HEK293 (cell line): ENCODE data around the gene RAB7B.

Experiments
- CTCF ChIA-PET: fragments of 350-600 bp; formaldehyde crosslinking; extraction: SDS; loops from one replicate; lab custom pipeline; 2021; ENCODE audit warnings: antibody characterized with exemption; lab: Yijun Ruan, JAX
- POLR2A ChIA-PET: fragments of 300-600 bp; formaldehyde crosslinking; extraction: SDS; loops from one replicate; lab custom pipeline; 2020; ENCODE audit warnings: antibody characterized with exemption, inconsistent platforms; lab: Yijun Ruan, JAX
- H3K27ac ChIP-seq: fragments of 200-500 bp; sonication (Bioruptor generic); 2 replicates; pipeline ENCODE4 v1.5.1; 2014; ENCODE audit warnings: low read depth, low read length, control low read depth, inconsistent platforms; ENCODE audit errors: extremely low read depth
- H3K36me3 ChIP-seq, 2 experiments: fragments of 200-500 bp in 1 of 2; sonication (Bioruptor generic) in 1 of 2; 1 replicate in 1 of 2; 2 replicates in 1 of 2; pipeline ENCODE4 v1.5.1; 2014 to 2017; ENCODE audit warnings: inconsistent platforms in 2 of 2, low read length in 2 of 2; ENCODE audit not compliant: control insufficient read depth in 2 of 2, insufficient read depth in 1 of 2
- H3K4me1 ChIP-seq: fragments of 200-500 bp; sonication (Bioruptor generic); 2 replicates; pipeline ENCODE4 v1.5.1; 2014; ENCODE audit warnings: mild to moderate bottlenecking, low read length, inconsistent platforms; ENCODE audit not compliant: control insufficient read depth, insufficient read depth
- H3K4me3 ChIP-seq: 2 replicates; pipeline ENCODE4 v1.5.1; 2011; ENCODE audit warnings: low read depth, mild to moderate bottlenecking, control low read depth, low read length, moderate library complexity
- H3K9me3 ChIP-seq: fragments of 200-500 bp; sonication (Bioruptor generic); 2 replicates; pipeline ENCODE4 v1.5.1; 2014; ENCODE audit warnings: low read depth, low read length, inconsistent platforms; ENCODE audit not compliant: control insufficient read depth, insufficient read depth
- BCL11B ChIP-seq: fragments of 450-650 bp; formaldehyde crosslinking; IDR thresholded peaks from 2 replicates; pipeline ENCODE4 v1.5.1; 2016; ENCODE audit warnings: low read depth, missing biosample characterization, missing genetic modification characterization
- MYNN ChIP-seq: fragments of 450-650 bp; formaldehyde crosslinking; IDR thresholded peaks from 2 replicates; pipeline ENCODE4 v1.5.1; 2016; ENCODE audit warnings: missing biosample characterization, missing genetic modification characterization, borderline replicate concordance
- TSHZ1 ChIP-seq: fragments of 450-650 bp; formaldehyde crosslinking; IDR thresholded peaks from 2 replicates; pipeline ENCODE4 v1.5.1; 2016; ENCODE audit warnings: missing biosample characterization, missing genetic modification characterization, borderline replicate concordance
- ZBTB26 ChIP-seq: fragments of 450-650 bp; formaldehyde crosslinking; optimal IDR thresholded peaks from 2 replicates; pipeline ENCODE3; 2016; ENCODE audit warnings: missing biosample characterization, mild to moderate bottlenecking, missing genetic modification characterization
- ZBTB49 ChIP-seq: fragments of 450-650 bp; formaldehyde crosslinking; IDR thresholded peaks from 2 replicates; pipeline ENCODE4 v1.5.1; 2016; ENCODE audit warnings: missing biosample characterization, missing genetic modification characterization, low read depth
- ZNF341 ChIP-seq: fragments of 450-650 bp; formaldehyde crosslinking; IDR thresholded peaks from 2 replicates; pipeline ENCODE4; 2016; ENCODE audit warnings: low read depth, missing biosample characterization, missing genetic modification characterization
- ZNF488 ChIP-seq: fragments of 450-650 bp; formaldehyde crosslinking; IDR thresholded peaks from 2 replicates; pipeline ENCODE4 v1.5.1; 2016; ENCODE audit warnings: missing biosample characterization, missing genetic modification characterization
- ZNF560 ChIP-seq: fragments of 450-650 bp; formaldehyde crosslinking; IDR thresholded peaks from 2 replicates; pipeline ENCODE4 v1.5.1; 2017; ENCODE audit warnings: missing biosample characterization, missing genetic modification characterization, borderline replicate concordance
- ZNF600 ChIP-seq: fragments of 450-650 bp; formaldehyde crosslinking; IDR thresholded peaks from 2 replicates; pipeline ENCODE4 v1.5.1; 2016; ENCODE audit warnings: missing biosample characterization, missing genetic modification characterization
- ZNF664 ChIP-seq: fragments of 450-650 bp; formaldehyde crosslinking; IDR thresholded peaks from 2 replicates; pipeline ENCODE4 v1.5.1; 2016; ENCODE audit warnings: missing biosample characterization, missing genetic modification characterization
- ZNF785 ChIP-seq: fragments of 450-650 bp; formaldehyde crosslinking; IDR thresholded peaks from 2 replicates; pipeline ENCODE4 v1.5.1; 2016; ENCODE audit warnings: missing biosample characterization, missing genetic modification characterization
- ZNF791 ChIP-seq: fragments of 450-650 bp; formaldehyde crosslinking; IDR thresholded peaks from 2 replicates; pipeline ENCODE4 v1.5.1; 2016; ENCODE audit warnings: missing biosample characterization, missing genetic modification characterization
- TF ChIP-seq, protein P1 (sequence below): fragments of 450-650 bp; formaldehyde crosslinking; IDR thresholded peaks from 2 replicates; pipeline ENCODE4 v1.5.1; 2017; ENCODE audit warnings: missing biosample characterization, missing genetic modification characterization
- TF ChIP-seq, protein P2 (sequence below): fragments of 450-650 bp; formaldehyde crosslinking; IDR thresholded peaks from 2 replicates; pipeline ENCODE4 v1.5.1; 2016; ENCODE audit warnings: missing biosample characterization, missing genetic modification characterization
- TF ChIP-seq, protein P3 (sequence below): fragments of 450-650 bp; formaldehyde crosslinking; IDR thresholded peaks from 2 replicates; pipeline ENCODE4 v1.5.1; 2016; ENCODE audit warnings: missing biosample characterization, missing genetic modification characterization

Gene RAB7B

DNA sequence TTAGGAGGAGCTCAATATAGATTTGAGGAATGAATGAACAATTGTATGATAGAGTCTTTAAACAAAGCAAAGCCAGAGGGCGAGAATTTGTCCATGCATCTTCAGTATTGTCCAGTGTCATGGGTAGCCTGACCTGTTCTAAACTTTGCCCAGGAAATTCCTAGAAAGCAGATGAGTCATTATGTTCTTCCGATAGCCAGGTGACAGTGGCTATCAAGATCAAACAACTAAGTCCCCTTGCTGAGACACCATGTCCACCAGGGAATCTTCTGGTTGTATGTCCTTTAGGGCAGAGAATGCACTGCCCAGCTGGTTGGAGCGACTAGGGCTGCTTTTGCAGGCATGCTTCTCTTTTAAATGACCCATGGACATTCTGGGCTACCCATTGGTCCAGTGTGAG lies 58.1 kb downstream of the RAB7B start:
- TF ChIP-seq ZNF791 (tag by site-specific recombination) = no peak
- TF ChIP-seq, protein P1, sequence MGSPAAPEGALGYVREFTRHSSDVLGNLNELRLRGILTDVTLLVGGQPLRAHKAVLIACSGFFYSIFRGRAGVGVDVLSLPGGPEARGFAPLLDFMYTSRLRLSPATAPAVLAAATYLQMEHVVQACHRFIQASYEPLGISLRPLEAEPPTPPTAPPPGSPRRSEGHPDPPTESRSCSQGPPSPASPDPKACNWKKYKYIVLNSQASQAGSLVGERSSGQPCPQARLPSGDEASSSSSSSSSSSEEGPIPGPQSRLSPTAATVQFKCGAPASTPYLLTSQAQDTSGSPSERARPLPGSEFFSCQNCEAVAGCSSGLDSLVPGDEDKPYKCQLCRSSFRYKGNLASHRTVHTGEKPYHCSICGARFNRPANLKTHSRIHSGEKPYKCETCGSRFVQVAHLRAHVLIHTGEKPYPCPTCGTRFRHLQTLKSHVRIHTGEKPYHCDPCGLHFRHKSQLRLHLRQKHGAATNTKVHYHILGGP = peak; percentile 55
- TF ChIP-seq ZBTB26 (tag by site-specific recombination) = no peak
- no peak for TF ChIP-seq ZNF560 (tag by site-specific recombination)
- TF ChIP-seq ZNF488 (tag by site-specific recombination) = no peak
- TF ChIP-seq ZBTB49 (tag by site-specific recombination) = no peak
- CTCF ChIA-PET = interaction anchor here (0.7 to 4.6 kb wide), 2 partner anchors 22 to 32 kb away, joined by 3 to 17 read pairs; no protein-coding TSS in a partner anchor
- POLR2A ChIA-PET = no interaction called here
- Histone ChIP-seq H3K36me3 (no peaks in the 10 kb centered on the region), H3K9me3 (no peaks in the 10 kb centered on the region), H3K4me3 (no peak overlapping the region), H3K27ac (no peak overlapping the region), H3K4me1 (peaks cover 1% of the 10 kb centered on the region)

DNA sequence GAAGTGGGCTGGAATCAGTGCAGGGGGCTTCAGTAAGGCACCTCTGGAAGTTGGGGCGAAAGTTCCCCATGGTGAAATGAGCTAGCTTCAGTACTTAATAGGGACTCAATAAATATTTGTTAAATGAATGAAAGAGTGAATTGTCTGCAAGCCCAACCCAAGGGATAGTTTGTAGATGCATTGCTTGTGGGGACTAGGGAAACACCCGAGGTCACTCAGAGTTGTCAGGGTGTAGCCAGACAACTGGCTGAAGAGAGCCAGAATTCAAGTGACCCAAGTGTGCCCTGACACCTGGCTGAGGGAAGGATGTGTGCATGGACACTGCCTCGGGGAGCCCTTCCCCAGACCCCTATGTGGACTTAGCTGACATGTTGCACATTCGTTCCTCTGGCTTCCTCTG lies 58.7 kb downstream of the RAB7B start:
- POLR2A ChIA-PET = no interaction called here
- no peak overlapping the region for H3K27ac ChIP-seq
- CTCF ChIA-PET = interaction anchor here (0.7 to 4.6 kb wide), 2 partner anchors 23 to 32 kb away, joined by 3 to 17 read pairs; no protein-coding TSS in a partner anchor

More for the DNA sequence above, 58.7 kb downstream of the RAB7B start:
- Histone ChIP-seq H3K4me1 (peaks cover 5% of the 10 kb centered on the region), H3K36me3 (no peaks in the 10 kb centered on the region), H3K9me3 (no peaks in the 10 kb centered on the region), H3K4me3 (no peak overlapping the region)
- no peak for TF ChIP-seq MYNN (tag by site-specific recombination)
- no peak for TF ChIP-seq BCL11B (tag by site-specific recombination)
- TF ChIP-seq ZNF341 = no peak
- TF ChIP-seq, protein P2, sequence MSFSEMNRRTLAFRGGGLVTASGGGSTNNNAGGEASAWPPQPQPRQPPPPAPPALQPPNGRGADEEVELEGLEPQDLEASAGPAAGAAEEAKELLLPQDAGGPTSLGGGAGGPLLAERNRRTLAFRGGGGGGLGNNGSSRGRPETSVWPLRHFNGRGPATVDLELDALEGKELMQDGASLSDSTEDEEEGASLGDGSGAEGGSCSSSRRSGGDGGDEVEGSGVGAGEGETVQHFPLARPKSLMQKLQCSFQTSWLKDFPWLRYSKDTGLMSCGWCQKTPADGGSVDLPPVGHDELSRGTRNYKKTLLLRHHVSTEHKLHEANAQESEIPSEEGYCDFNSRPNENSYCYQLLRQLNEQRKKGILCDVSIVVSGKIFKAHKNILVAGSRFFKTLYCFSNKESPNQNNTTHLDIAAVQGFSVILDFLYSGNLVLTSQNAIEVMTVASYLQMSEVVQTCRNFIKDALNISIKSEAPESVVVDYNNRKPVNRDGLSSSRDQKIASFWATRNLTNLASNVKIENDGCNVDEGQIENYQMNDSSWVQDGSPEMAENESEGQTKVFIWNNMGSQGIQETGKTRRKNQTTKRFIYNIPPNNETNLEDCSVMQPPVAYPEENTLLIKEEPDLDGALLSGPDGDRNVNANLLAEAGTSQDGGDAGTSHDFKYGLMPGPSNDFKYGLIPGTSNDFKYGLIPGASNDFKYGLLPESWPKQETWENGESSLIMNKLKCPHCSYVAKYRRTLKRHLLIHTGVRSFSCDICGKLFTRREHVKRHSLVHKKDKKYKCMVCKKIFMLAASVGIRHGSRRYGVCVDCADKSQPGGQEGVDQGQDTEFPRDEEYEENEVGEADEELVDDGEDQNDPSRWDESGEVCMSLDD (tag by site-specific recombination) = no peak
- no peak for TF ChIP-seq ZNF600 (tag by site-specific recombination)
- no peak for TF ChIP-seq ZNF785 (tag by site-specific recombination)
- TF ChIP-seq, protein P3, sequence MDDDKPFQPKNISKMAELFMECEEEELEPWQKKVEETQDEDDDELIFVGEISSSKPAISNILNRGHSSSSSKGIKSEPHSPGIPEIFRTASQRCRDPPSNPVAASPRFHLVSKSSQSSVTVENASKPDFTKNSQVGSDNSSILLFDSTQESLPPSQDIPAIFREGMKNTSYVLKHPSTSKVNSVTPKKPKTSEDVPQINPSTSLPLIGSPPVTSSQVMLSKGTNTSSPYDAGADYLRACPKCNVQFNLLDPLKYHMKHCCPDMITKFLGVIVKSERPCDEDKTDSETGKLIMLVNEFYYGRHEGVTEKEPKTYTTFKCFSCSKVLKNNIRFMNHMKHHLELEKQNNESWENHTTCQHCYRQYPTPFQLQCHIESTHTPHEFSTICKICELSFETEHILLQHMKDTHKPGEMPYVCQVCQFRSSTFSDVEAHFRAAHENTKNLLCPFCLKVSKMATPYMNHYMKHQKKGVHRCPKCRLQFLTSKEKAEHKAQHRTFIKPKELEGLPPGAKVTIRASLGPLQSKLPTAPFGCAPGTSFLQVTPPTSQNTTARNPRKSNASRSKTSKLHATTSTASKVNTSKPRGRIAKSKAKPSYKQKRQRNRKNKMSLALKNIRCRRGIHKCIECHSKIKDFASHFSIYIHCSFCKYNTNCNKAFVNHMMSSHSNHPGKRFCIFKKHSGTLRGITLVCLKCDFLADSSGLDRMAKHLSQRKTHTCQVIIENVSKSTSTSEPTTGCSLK (tag by site-specific recombination) = no peak
- no peak for TF ChIP-seq TSHZ1 (tag by site-specific recombination)
- TF ChIP-seq ZNF664 (tag by site-specific recombination) = no peak
